ENCODE results near the gene SRMS. TPM values are rescaled to one million over a fixed set of nuclear protein-coding genes. Genes with fewer than 3 reads are reported as not detected.

The SRMS gene
- total and polyA plus RNA-seq, 4 donors, result 0.06 TPM; not detected in 3

GRCh38 chr20:63555661-63556381 is 8.3 kb upstream of the SRMS start:
- H3K4me3 ChIP-seq, result no peak overlapping the region
- TF ChIP-seq, protein P1, sequence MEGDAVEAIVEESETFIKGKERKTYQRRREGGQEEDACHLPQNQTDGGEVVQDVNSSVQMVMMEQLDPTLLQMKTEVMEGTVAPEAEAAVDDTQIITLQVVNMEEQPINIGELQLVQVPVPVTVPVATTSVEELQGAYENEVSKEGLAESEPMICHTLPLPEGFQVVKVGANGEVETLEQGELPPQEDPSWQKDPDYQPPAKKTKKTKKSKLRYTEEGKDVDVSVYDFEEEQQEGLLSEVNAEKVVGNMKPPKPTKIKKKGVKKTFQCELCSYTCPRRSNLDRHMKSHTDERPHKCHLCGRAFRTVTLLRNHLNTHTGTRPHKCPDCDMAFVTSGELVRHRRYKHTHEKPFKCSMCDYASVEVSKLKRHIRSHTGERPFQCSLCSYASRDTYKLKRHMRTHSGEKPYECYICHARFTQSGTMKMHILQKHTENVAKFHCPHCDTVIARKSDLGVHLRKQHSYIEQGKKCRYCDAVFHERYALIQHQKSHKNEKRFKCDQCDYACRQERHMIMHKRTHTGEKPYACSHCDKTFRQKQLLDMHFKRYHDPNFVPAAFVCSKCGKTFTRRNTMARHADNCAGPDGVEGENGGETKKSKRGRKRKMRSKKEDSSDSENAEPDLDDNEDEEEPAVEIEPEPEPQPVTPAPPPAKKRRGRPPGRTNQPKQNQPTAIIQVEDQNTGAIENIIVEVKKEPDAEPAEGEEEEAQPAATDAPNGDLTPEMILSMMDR (IDR thresholded peaks at IDR 0.05; ENCODE audit: control extremely low read depth, extremely low read depth), result no peak
- H3K27ac ChIP-seq (ENCODE audit: low read depth in 1 of 2, low read length in 1 of 2), result no peak overlapping the region
- ATAC-seq (ENCODE audit: insufficient read depth, low FRiP score) (no peak), DNase-seq (no peak)
- peaks cover 0 to 5% (median 0%) of the 10 kb centered on the region in 3 donors for H3K27me3 ChIP-seq (ENCODE audit: control insufficient read depth in 3 of 3, insufficient read depth in 3 of 3, low read length in 2 of 3)
- H3K9ac ChIP-seq (ENCODE audit: insufficient read depth in 1 of 2, low read length in 2 of 2), result no peak overlapping the region
- H3K36me3 ChIP-seq (ENCODE audit: control insufficient read depth in 4 of 4, insufficient read depth in 4 of 4, low read length in 4 of 4), result peaks cover 0 to 19% (median 4%) of the 10 kb centered on the region in 4 donors
- no peaks in the 10 kb centered on the region for H3K9me3 ChIP-seq (ENCODE audit: control insufficient read depth in 4 of 4, insufficient read depth in 3 of 4, low read length in 3 of 4)
- WGBS, 2 donors, result 94 to 95% methylated on average over 45 of the region's 45 CpGs
- no peaks in the 10 kb centered on the region for H3K4me1 ChIP-seq (ENCODE audit: control insufficient read depth in 5 of 5, insufficient read depth in 5 of 5, low read length in 5 of 5)

- Histone ChIP-seq H3K9ac (ENCODE audit: insufficient read depth in 1 of 2, low read length in 2 of 2) (no peak overlapping the region), H3K27me3 (ENCODE audit: control insufficient read depth in 3 of 3, insufficient read depth in 3 of 3, low read length in 2 of 3) (peaks cover 0 to 5% (median 3%) of the 10 kb centered on the region in 3 donors), H3K36me3 (ENCODE audit: control insufficient read depth in 4 of 4, insufficient read depth in 4 of 4, low read length in 4 of 4) (peaks cover 0 to 8% (median 0%) of the 10 kb centered on the region in 4 donors), H3K27ac (ENCODE audit: low read depth in 1 of 2, low read length in 1 of 2) (no peak overlapping the region), H3K4me1 (ENCODE audit: control insufficient read depth in 5 of 5, insufficient read depth in 5 of 5, low read length in 5 of 5) (no peaks in the 10 kb centered on the region), H3K9me3 (ENCODE audit: control insufficient read depth in 4 of 4, insufficient read depth in 3 of 4, low read length in 3 of 4) (no peaks in the 10 kb centered on the region), H3K4me3 (no peak overlapping the region)
- ATAC-seq (ENCODE audit: insufficient read depth, low FRiP score) (no peak), DNase-seq (no peak)
- WGBS, 2 donors, result 74 to 78% methylated on average over 37 to 38 of the region's 38 CpGs
- TF ChIP-seq, protein P1 (IDR thresholded peaks at IDR 0.05; ENCODE audit: control extremely low read depth, extremely low read depth), result no peak
These were observed 7.1 kb upstream of the SRMS start for GRCh38 chr20:63554361-63555278.

GRCh38 chr20:63553933-63554290 is 6.4 kb upstream of the SRMS start, which contains the start of gene FNDC11:
TSS of gene FNDC11 (plus strand) at chr20:63554159. CDS start at chr20:63555664, 1,505 bp downstream.
- TF ChIP-seq, protein P1 (IDR thresholded peaks at IDR 0.05; ENCODE audit: control extremely low read depth, extremely low read depth), result no peak
- Histone ChIP-seq H3K4me3 (peak within 1 kb of the TSS; percentile 33), H3K4me1 (ENCODE audit: control insufficient read depth in 5 of 5, insufficient read depth in 5 of 5, low read length in 5 of 5) (no peaks in the 10 kb centered on the region), H3K9ac (ENCODE audit: insufficient read depth in 1 of 2, low read length in 2 of 2) (peak within 1 kb of the TSS in 1 of 2 donors; percentile 37), H3K27ac (ENCODE audit: low read depth in 1 of 2, low read length in 1 of 2) (no peak within 1 kb of the TSS), H3K36me3 (ENCODE audit: control insufficient read depth in 4 of 4, insufficient read depth in 4 of 4, low read length in 4 of 4) (peaks cover 0 to 8% (median 0%) of the 10 kb centered on the region in 4 donors), H3K9me3 (ENCODE audit: control insufficient read depth in 4 of 4, insufficient read depth in 3 of 4, low read length in 3 of 4) (no peaks in the 10 kb centered on the region), H3K27me3 (ENCODE audit: control insufficient read depth in 3 of 3, insufficient read depth in 3 of 3, low read length in 2 of 3) (peaks cover 0 to 7% (median 7%) of the 10 kb centered on the region in 3 donors)
- ATAC-seq (ENCODE audit: insufficient read depth, low FRiP score) (no peak), DNase-seq (peak; percentile 62 to 76 (median 68))
- WGBS, 2 donors, result 2% methylated on average over 30 to 34 of the region's 34 CpGs

Measured in lung (tissue), 12 donors.